DOHH2 (cell line): ENCODE measurements around the gene HHATL.

ENCODE experiments used
- H3F3A ChIP-seq: fragments of 200-600 bp; sonication (generic), shearing (Covaris generic); 2 replicates; pipeline ENCODE4 v1.6.0; 2016; ENCODE audit warnings: antibody characterized with exemption, mild to moderate bottlenecking; ENCODE audit not compliant: control insufficient read depth, insufficient read depth
- H3K27ac ChIP-seq: fragments of 200-600 bp; sonication (generic); 2 replicates; pipeline ENCODE4 v1.5.1; 2014; ENCODE audit warnings: low read depth, mild to moderate bottlenecking, low read length, moderate library complexity
- H3K27me3 ChIP-seq: fragments of 200-600 bp; sonication (generic); 2 replicates; pipeline ENCODE4 v1.6.1; 2014; ENCODE audit warnings: mild to moderate bottlenecking, low read length, mixed read lengths; ENCODE audit not compliant: control insufficient read depth
- H3K36me3 ChIP-seq: fragments of 200-600 bp; sonication (generic); 2 replicates; pipeline ENCODE4 v1.6.1; 2014; ENCODE audit warnings: mild to moderate bottlenecking, low read length, moderate library complexity, mixed read lengths; ENCODE audit not compliant: control insufficient read depth
- H3K4me1 ChIP-seq: fragments of 200-600 bp; sonication (generic); 2 replicates; pipeline ENCODE4 v1.6.1; 2014; ENCODE audit warnings: mild to moderate bottlenecking, low read length, mixed read lengths; ENCODE audit not compliant: control insufficient read depth
- H3K4me2 ChIP-seq: fragments of 200-600 bp; sonication (generic); 2 replicates; pipeline ENCODE4 v1.6.0; 2014; ENCODE audit warnings: mild to moderate bottlenecking, low read length, moderate library complexity
- H3K4me3 ChIP-seq: fragments of 200-600 bp; sonication (generic); 2 replicates; pipeline ENCODE4 v1.5.1; 2014; ENCODE audit warnings: mild to moderate bottlenecking, low read length, mixed read lengths
- H3K79me2 ChIP-seq: fragments of 200-600 bp; sonication (generic); 2 replicates; pipeline ENCODE4 v1.6.1; 2014; ENCODE audit warnings: mild to moderate bottlenecking, low read length, mixed read lengths; ENCODE audit not compliant: control insufficient read depth
- H3K9me2 ChIP-seq: fragments of 200-600 bp; sonication (generic); replicated peaks from 2 replicates; pipeline ENCODE4 v1.6.1; 2014; ENCODE audit warnings: mild to moderate bottlenecking, low read length, mixed read lengths; ENCODE audit not compliant: control insufficient read depth
- H3K9me3 ChIP-seq: fragments of 200-600 bp; sonication (generic); 2 replicates; pipeline ENCODE4 v1.6.1; 2014; ENCODE audit warnings: antibody characterized with exemption, low read length, mixed read lengths; ENCODE audit not compliant: control insufficient read depth, insufficient read depth
- H4K20me1 ChIP-seq: fragments of 200-600 bp; sonication (generic); 2 replicates; pipeline ENCODE4 v1.6.0; 2014; ENCODE audit warnings: low read depth, mild to moderate bottlenecking, antibody characterized with exemption, low read length, moderate library complexity; ENCODE audit not compliant: control insufficient read depth, insufficient read depth
- CTCF ChIP-seq: fragments of 200-600 bp; sonication (generic); IDR thresholded peaks from one replicate; pipeline ENCODE4 v1.5.1; 2014; ENCODE audit warnings: antibody characterized with exemption, mild to moderate bottlenecking, low read depth, low read length; ENCODE audit not compliant: poor library complexity, severe bottlenecking
- EZH2phosphoT487 ChIP-seq: fragments of 200-600 bp; sonication (generic); IDR thresholded peaks from 2 replicates; pipeline ENCODE4 v1.6.1; 2017; ENCODE audit warnings: borderline replicate concordance, mild to moderate bottlenecking, antibody characterized with exemption, low read length, moderate library complexity, mixed read lengths

The HHATL gene

GRCh38 chr3:42749753-42750231 is 47.2 kb upstream of the HHATL start:
- Histone ChIP-seq H3K36me3 (no peaks in the 10 kb centered on the region), H3K27me3 (no peaks in the 10 kb centered on the region), H3K9me2 (no peaks in the 10 kb centered on the region), H3K4me3 (no peak overlapping the region), H3K79me2 (no peaks in the 10 kb centered on the region), H3K4me2 (no peak overlapping the region), H3F3A (no peaks in the 10 kb centered on the region), H3K9me3 (no peaks in the 10 kb centered on the region), H4K20me1 (no peaks in the 10 kb centered on the region), H3K4me1 (no peaks in the 10 kb centered on the region), H3K27ac (no peak overlapping the region)
- TF ChIP-seq EZH2phosphoT487 (no peak), CTCF (peak; percentile 42)

GRCh38 chr3:42749025-42749752 is 46.6 kb upstream of the HHATL start:
- Histone ChIP-seq H4K20me1 (no peaks in the 10 kb centered on the region), H3K27me3 (no peaks in the 10 kb centered on the region), H3K4me1 (no peaks in the 10 kb centered on the region)

GRCh38 chr3:42747581-42747980 is 45.0 kb upstream of the HHATL start:
- Histone ChIP-seq H3K36me3 (no peaks in the 10 kb centered on the region), H3K79me2 (no peaks in the 10 kb centered on the region), H3K4me3 (no peak overlapping the region), H3K9me3 (no peaks in the 10 kb centered on the region), H3K27me3 (no peaks in the 10 kb centered on the region), H3F3A (no peaks in the 10 kb centered on the region), H3K27ac (no peak overlapping the region), H3K9me2 (no peaks in the 10 kb centered on the region), H3K4me2 (no peak overlapping the region), H3K4me1 (no peaks in the 10 kb centered on the region), H4K20me1 (no peaks in the 10 kb centered on the region)
- TF ChIP-seq CTCF (no peak), EZH2phosphoT487 (no peak)

More at GRCh38 chr3:42749025-42749752, 46.6 kb upstream of the HHATL start:
- Histone ChIP-seq H3K4me2 (no peak overlapping the region), H3K27ac (no peak overlapping the region), H3K4me3 (no peak overlapping the region), H3K79me2 (no peaks in the 10 kb centered on the region), H3K9me2 (no peaks in the 10 kb centered on the region), H3F3A (no peaks in the 10 kb centered on the region), H3K9me3 (no peaks in the 10 kb centered on the region), H3K36me3 (no peaks in the 10 kb centered on the region)
- TF ChIP-seq EZH2phosphoT487 = no peak
- TF ChIP-seq CTCF = no peak
